Endothelial cell of umbilical vein (primary cell): ENCODE data around the gene KIFAP3. TPM values are rescaled to one million over a fixed set of nuclear protein-coding genes. Genes with fewer than 3 reads are reported as not detected.

Source experiments
- BruUV-seq: library from RNA; stranded (reverse); fragments of 400-500 nt; replicated peaks from 2 replicates; lab custom pipeline; 2021; lab: Mats Ljungman, UMichigan
- CTCF ChIA-PET: fragments of 300-600, 350-600 bp; sonication (Branson Sonifier 250); formaldehyde crosslinking; loops from one replicate; lab custom pipeline; 2021; ENCODE audit warnings: antibody characterized with exemption, inconsistent platforms; lab: Charles Lee
- POLR2A ChIA-PET: fragments of 300-600, 350-600 bp; sonication (Branson Sonifier 250); formaldehyde crosslinking; loops from one replicate; lab custom pipeline; 2021; ENCODE audit warnings: antibody characterized with exemption, inconsistent platforms; lab: Charles Lee
- DNase-seq: peaks from one replicate; pipeline ENCODE4 v3.0.0-alpha.2; 2011; ENCODE audit warnings: low read depth, low spot score
- FAIRE-seq: peaks from 2 replicates; lab custom pipeline; 2011; peaks lifted over from hg19 to GRCh38; lab: Jason Lieb, UNC
- H2AFZ ChIP-seq: 2 replicates; pipeline ENCODE4 v1.6.0; 2012; ENCODE audit warnings: low read depth, low read length, control low read depth, inconsistent platforms
- H3K27ac ChIP-seq: 2 replicates; pipeline ENCODE4 v1.5.1; 2011; ENCODE audit warnings: low read depth, mild to moderate bottlenecking, control low read depth, low read length, moderate library complexity; ENCODE audit not compliant: insufficient read depth
- H3K27me3 ChIP-seq, 2 experiments: 2 replicates each; pipeline versions ENCODE4 v1.6.0 to v1.6.1; 2011; ENCODE audit warnings: low read length in 2 of 2, mixed read lengths in 1 of 2; ENCODE audit not compliant: control insufficient read depth in 2 of 2, insufficient read depth in 2 of 2
- H3K36me3 ChIP-seq, 2 experiments: 2 replicates in 1 of 2; 3 replicates in 1 of 2; pipeline ENCODE4 v1.5.1; 2011; ENCODE audit warnings: low read length in 2 of 2, mild to moderate bottlenecking in 1 of 2, moderate library complexity in 1 of 2; ENCODE audit not compliant: control insufficient read depth in 2 of 2, insufficient read depth in 2 of 2; ENCODE audit errors: extremely low read depth in 1 of 2
- H3K4me1 ChIP-seq: 3 replicates; pipeline ENCODE4 v1.5.1; 2011; ENCODE audit warnings: mild to moderate bottlenecking, low read length; ENCODE audit not compliant: control insufficient read depth, insufficient read depth; ENCODE audit errors: extremely low read depth
- H3K4me2 ChIP-seq: 2 replicates; pipeline ENCODE4 v1.6.1; 2011; ENCODE audit warnings: low read length, control low read depth, mixed read lengths; ENCODE audit not compliant: insufficient read depth
- H3K4me3 ChIP-seq, 3 experiments: fragments of 200-600 bp in 1 of 3; sonication (generic), shearing (Covaris generic) in 1 of 3; replicated peaks in 1 of 3; 2 replicates each; pipeline ENCODE4 v1.5.1; 2011 to 2016; ENCODE audit warnings: control low read depth in 3 of 3, low read length in 3 of 3, mild to moderate bottlenecking in 2 of 3, inconsistent platforms in 1 of 3, low read depth in 1 of 3, moderate library complexity in 1 of 3; ENCODE audit not compliant: insufficient read depth in 1 of 3
- H3K79me2 ChIP-seq: 2 replicates; pipeline ENCODE4 v1.6.0; 2012; ENCODE audit warnings: low read length, inconsistent platforms; ENCODE audit not compliant: control insufficient read depth, insufficient read depth
- H3K9ac ChIP-seq: replicated peaks from 2 replicates; pipeline ENCODE3; 2011; ENCODE audit warnings: low read length, control low read depth; ENCODE audit not compliant: insufficient read depth; ENCODE audit errors: extremely low read depth
- H3K9me1 ChIP-seq: replicated peaks from 3 replicates; pipeline ENCODE4 v1.6.0; 2011; ENCODE audit warnings: mild to moderate bottlenecking, low read length; ENCODE audit not compliant: control insufficient read depth, insufficient read depth; ENCODE audit errors: extremely low read depth
- H3K9me3 ChIP-seq: replicated peaks from 2 replicates; pipeline ENCODE4 v1.5.1; 2012; ENCODE audit warnings: low read length, inconsistent platforms; ENCODE audit not compliant: control insufficient read depth, insufficient read depth
- H4K20me1 ChIP-seq: replicated peaks from 2 replicates; pipeline ENCODE3; 2011; ENCODE audit warnings: mild to moderate bottlenecking, low read length; ENCODE audit not compliant: control insufficient read depth, insufficient read depth; ENCODE audit errors: extremely low read depth
- EZH2 ChIP-seq: IDR thresholded peaks from 2 replicates; pipeline ENCODE4 v1.6.1; 2012; ENCODE audit warnings: borderline replicate concordance, low read depth, mild to moderate bottlenecking, moderate library complexity, low read length, inconsistent platforms; ENCODE audit not compliant: severe bottlenecking
- FOS ChIP-seq: IDR thresholded peaks from 2 replicates; pipeline ENCODE4 v1.6.1; 2011; ENCODE audit warnings: mild to moderate bottlenecking, low read length, moderate library complexity, borderline replicate concordance; ENCODE audit not compliant: insufficient read depth
- GATA2 ChIP-seq: IDR thresholded peaks from 2 replicates; pipeline ENCODE4 v1.7.0; 2011; ENCODE audit warnings: low read depth, mild to moderate bottlenecking, moderate library complexity, mixed read lengths, low read length; ENCODE audit not compliant: insufficient read length, insufficient read depth
- JUN ChIP-seq: IDR thresholded peaks from 2 replicates; pipeline ENCODE4 v1.6.1; 2011; ENCODE audit warnings: borderline replicate concordance, low read depth; ENCODE audit not compliant: insufficient read length, insufficient read depth
- MYC ChIP-seq: IDR thresholded peaks from one replicate; pipeline ENCODE4 v1.6.1; 2011; ENCODE audit warnings: mild to moderate bottlenecking, low read depth, low read length
- POLR2A ChIP-seq: IDR thresholded peaks from 2 replicates; pipeline ENCODE4 v1.6.1; 2012; ENCODE audit warnings: low read depth, mild to moderate bottlenecking, control low read depth, low read length
- POLR2AphosphoS5 ChIP-seq: IDR thresholded peaks from 2 replicates; pipeline ENCODE4 v1.6.1; 2012; ENCODE audit warnings: low read depth, mild to moderate bottlenecking, control low read depth, low read length, moderate library complexity; ENCODE audit not compliant: insufficient read depth
- dilution Hi-C: fragments of 300-500 bp; cut with MboI; formaldehyde crosslinking; loops from one replicate; pipeline ENCODE4 v1.15.0; 2019; ENCODE audit warnings: low sequenced_read_pairs; ENCODE audit not compliant: extremely low pct_ligation_motif_present
- intact Hi-C: fragments of 100-400 bp; cut with micrococcal nuclease; formaldehyde crosslinking; loops from one replicate; pipeline ENCODE4 v1.10.0; 2022
- polyA plus RNA-seq, 4 experiments: library from polyadenylated mRNA; depleted of rRNA in 3 of 4; stranded (reverse) in 3 of 4; unstranded in 1 of 4; fragments of >200 nt; gene quantifications; 2 replicates each; pipeline versions ENCODE4 v1.2.1 to v1.2.3, GENCODE V29; 2011 to 2012; ENCODE audit warnings: missing spikeins in 1 of 4
- total RNA-seq: library from RNA; stranded (reverse); gene quantifications from 2 replicates; pipeline ENCODE4 v1.2.3, GENCODE V29; 2021
- TF ChIP-seq, protein P1 (sequence below), 2 donors: IDR thresholded peaks; 1 replicate in 1 of 2; 2 replicates in 1 of 2; pipeline ENCODE4 v1.5.1; 2011; ENCODE audit warnings: low read length in 2 of 2, mild to moderate bottlenecking in 2 of 2, moderate library complexity in 2 of 2, control low read depth in 1 of 2, inconsistent platforms in 1 of 2, low read depth in 1 of 2; ENCODE audit not compliant: insufficient read depth in 1 of 2; ENCODE audit errors: extremely low read depth in 1 of 2
- TF ChIP-seq, protein P2 (sequence below): IDR thresholded peaks from 2 replicates; pipeline ENCODE4 v1.6.1; 2011; ENCODE audit not compliant: insufficient read depth, insufficient read length

The KIFAP3 gene
- total and polyA plus RNA-seq, 2 donors (not counting 3 experiments of a cell fraction or from before 2014, with no cell fraction given) = 6.4 to 17.5 TPM

DNA sequence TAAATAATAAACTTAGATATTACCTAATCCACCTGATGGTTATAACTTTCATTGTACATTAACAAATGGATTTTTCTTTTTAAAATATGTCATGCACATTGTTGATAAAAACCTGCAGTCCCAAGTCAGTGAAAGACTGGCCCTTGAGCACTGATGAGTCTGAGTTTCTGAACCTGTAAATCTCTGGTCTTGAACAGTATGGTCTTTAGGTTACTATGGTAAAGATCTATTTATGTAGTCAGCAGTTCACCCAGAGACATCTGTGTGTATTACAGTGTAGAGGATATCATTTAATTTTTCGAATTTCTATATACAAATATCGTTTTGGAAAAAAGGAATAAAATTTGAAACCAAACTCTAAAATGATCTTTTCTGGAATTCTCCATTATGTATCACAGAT, 150.4 kb downstream of the KIFAP3 start:
- TF ChIP-seq FOS = no peak
- TF ChIP-seq POLR2A = no peak
- TF ChIP-seq, protein P1, sequence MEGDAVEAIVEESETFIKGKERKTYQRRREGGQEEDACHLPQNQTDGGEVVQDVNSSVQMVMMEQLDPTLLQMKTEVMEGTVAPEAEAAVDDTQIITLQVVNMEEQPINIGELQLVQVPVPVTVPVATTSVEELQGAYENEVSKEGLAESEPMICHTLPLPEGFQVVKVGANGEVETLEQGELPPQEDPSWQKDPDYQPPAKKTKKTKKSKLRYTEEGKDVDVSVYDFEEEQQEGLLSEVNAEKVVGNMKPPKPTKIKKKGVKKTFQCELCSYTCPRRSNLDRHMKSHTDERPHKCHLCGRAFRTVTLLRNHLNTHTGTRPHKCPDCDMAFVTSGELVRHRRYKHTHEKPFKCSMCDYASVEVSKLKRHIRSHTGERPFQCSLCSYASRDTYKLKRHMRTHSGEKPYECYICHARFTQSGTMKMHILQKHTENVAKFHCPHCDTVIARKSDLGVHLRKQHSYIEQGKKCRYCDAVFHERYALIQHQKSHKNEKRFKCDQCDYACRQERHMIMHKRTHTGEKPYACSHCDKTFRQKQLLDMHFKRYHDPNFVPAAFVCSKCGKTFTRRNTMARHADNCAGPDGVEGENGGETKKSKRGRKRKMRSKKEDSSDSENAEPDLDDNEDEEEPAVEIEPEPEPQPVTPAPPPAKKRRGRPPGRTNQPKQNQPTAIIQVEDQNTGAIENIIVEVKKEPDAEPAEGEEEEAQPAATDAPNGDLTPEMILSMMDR (IDR thresholded peaks at IDR 0.05; ENCODE audit: extremely low read depth in 1 of 2, insufficient read depth in 1 of 2, low read depth in 1 of 2, low read length in 2 of 2) = no peak
- no peak for TF ChIP-seq MYC
- TF ChIP-seq GATA2 = no peak
- no peak for TF ChIP-seq EZH2
- no peak for TF ChIP-seq JUN
- TF ChIP-seq, protein P2, sequence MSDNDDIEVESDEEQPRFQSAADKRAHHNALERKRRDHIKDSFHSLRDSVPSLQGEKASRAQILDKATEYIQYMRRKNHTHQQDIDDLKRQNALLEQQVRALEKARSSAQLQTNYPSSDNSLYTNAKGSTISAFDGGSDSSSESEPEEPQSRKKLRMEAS = no peak
- no peak for TF ChIP-seq POLR2AphosphoS5
- Histone ChIP-seq H3K4me2 (no peak overlapping the region), H3K4me3 (no peak overlapping the region), H3K4me1 (no peaks in the 10 kb centered on the region), H3K27ac (no peak overlapping the region), H3K9me1 (no peaks in the 10 kb centered on the region), H3K27me3 (no peaks in the 10 kb centered on the region), H3K79me2 (no peaks in the 10 kb centered on the region), H3K9ac (no peak overlapping the region), H2AFZ (no peak overlapping the region), H3K36me3 (no peaks in the 10 kb centered on the region), H4K20me1 (no peaks in the 10 kb centered on the region), H3K9me3 (no peaks in the 10 kb centered on the region)
- dilution Hi-C loops (no loop called here), intact Hi-C loops (loop anchor here (10.0 kb wide), 2 partner anchors 371 to 611 kb away; partner anchors contain the start of gene GORAB)
- ChIA-PET POLR2A (no interaction called here), CTCF (interaction anchor here (1.7 kb wide), 1 partner anchor 1006 kb away, joined by 5 read pairs; no protein-coding TSS in a partner anchor)
- DNase-seq = no peak
- FAIRE-seq = no peak
- no TSS peak for BruUV-seq
